ENCODE data around the gene WASHC4.

DNA sequence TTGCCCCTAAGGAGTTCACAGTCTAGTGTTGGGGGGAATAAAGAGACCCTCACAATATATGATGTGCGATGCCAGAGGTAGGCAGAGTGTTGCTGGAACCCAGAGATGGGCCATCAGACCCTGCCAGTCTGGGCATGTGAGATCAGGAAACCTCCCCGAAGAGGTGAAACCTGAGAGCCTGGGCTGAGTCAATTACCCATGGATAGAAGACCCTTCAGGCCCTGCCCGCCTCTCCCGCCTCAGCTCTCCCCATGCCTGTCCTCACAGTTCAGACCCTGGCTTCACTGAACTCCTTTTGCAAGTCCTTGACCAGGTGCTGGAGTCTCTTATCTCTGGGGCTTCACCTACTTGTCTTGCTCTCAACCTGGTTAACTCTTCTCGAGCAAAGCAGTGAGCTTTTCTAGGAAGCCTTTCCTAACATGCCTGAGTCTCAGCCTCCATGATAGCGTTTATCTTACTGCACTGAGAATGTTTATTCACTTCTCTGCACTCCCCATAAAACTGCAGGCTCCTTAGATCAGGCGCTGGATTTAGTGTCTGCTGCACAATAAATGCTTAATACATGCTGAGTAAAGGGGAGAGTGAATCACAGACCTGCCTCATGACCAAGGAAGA lies 42.9 kb upstream of the WASHC4 start:
- TF ChIP-seq CTCF (IDR thresholded peaks at IDR 0.05) (no peak), ZNF121 (CRISPR knock-in tag; IDR thresholded peaks at IDR 0.05) (no peak), KAT7 (CRISPR knock-in tag; IDR thresholded peaks at IDR 0.05; ENCODE audit: borderline replicate concordance) (no peak), ZNF232 (CRISPR knock-in tag; IDR thresholded peaks at IDR 0.05) (no peak), SMAD3 (CRISPR knock-in tag; IDR thresholded peaks at IDR 0.05; ENCODE audit: borderline replicate concordance) (no peak), USF2 (CRISPR knock-in tag; IDR thresholded peaks at IDR 0.05) (no peak), MLX (CRISPR knock-in tag; IDR thresholded peaks at IDR 0.05) (no peak), TCF7 (CRISPR knock-in tag; IDR thresholded peaks at IDR 0.05; ENCODE audit: low read depth) (no peak), JUN (CRISPR knock-in tag; IDR thresholded peaks at IDR 0.05) (no peak), E2F4 (CRISPR knock-in tag; IDR thresholded peaks at IDR 0.05; ENCODE audit: borderline replicate concordance, low read depth) (no peak), HMGXB4 (CRISPR knock-in tag; IDR thresholded peaks at IDR 0.05) (no peak)
- TF ChIP-seq, protein P1, sequence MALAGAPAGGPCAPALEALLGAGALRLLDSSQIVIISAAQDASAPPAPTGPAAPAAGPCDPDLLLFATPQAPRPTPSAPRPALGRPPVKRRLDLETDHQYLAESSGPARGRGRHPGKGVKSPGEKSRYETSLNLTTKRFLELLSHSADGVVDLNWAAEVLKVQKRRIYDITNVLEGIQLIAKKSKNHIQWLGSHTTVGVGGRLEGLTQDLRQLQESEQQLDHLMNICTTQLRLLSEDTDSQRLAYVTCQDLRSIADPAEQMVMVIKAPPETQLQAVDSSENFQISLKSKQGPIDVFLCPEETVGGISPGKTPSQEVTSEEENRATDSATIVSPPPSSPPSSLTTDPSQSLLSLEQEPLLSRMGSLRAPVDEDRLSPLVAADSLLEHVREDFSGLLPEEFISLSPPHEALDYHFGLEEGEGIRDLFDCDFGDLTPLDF (CRISPR knock-in tag; IDR thresholded peaks at IDR 0.05), result no peak
- TF ChIP-seq, protein P2, sequence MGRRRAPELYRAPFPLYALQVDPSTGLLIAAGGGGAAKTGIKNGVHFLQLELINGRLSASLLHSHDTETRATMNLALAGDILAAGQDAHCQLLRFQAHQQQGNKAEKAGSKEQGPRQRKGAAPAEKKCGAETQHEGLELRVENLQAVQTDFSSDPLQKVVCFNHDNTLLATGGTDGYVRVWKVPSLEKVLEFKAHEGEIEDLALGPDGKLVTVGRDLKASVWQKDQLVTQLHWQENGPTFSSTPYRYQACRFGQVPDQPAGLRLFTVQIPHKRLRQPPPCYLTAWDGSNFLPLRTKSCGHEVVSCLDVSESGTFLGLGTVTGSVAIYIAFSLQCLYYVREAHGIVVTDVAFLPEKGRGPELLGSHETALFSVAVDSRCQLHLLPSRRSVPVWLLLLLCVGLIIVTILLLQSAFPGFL (CRISPR knock-in tag; IDR thresholded peaks at IDR 0.05; ENCODE audit: borderline replicate concordance), result no peak
